Activated CD8-positive, alpha-beta T cell treated with anti-CD3 and anti-CD28 coated beads for 36 hours (primary cell): ENCODE measurements around the gene LGSN. TPM values are rescaled to one million over a fixed set of nuclear protein-coding genes. Genes with fewer than 3 reads are reported as not detected.

Source experiments
- ATAC-seq: fragments of 200-7000 bp; cut with Tn5 transposase; one replicate; pipeline ENCODE4 v1.10.0; 2021; ENCODE audit warnings: mild to moderate bottlenecking, moderate library complexity
- CTCF ChIA-PET: fragments of 350-600 bp; sonication (Branson Sonifier 250); formaldehyde crosslinking; loops from one replicate; lab custom pipeline; 2021; ENCODE audit warnings: antibody characterized with exemption; lab: Charles Lee
- POLR2A ChIA-PET: fragments of 350-600 bp; sonication (Branson Sonifier 250); formaldehyde crosslinking; loops from one replicate; lab custom pipeline; 2021; ENCODE audit warnings: antibody characterized with exemption; lab: Charles Lee
- DNase-seq: peaks from one replicate; pipeline ENCODE4 v3.0.0-alpha.2; 2020
- H3K27ac Mint-ChIP-seq: one replicate; pipeline ENCODE4 v1.8.0; 2021; ENCODE audit warnings: mild to moderate bottlenecking, mixed read lengths
- H3K27me3 Mint-ChIP-seq: one replicate; pipeline ENCODE4 v1.8.0; 2021; ENCODE audit warnings: mixed read lengths
- H3K36me3 Mint-ChIP-seq: one replicate; pipeline ENCODE4 v1.8.0; 2021; ENCODE audit warnings: low read depth, mixed read lengths
- H3K4me1 Mint-ChIP-seq: one replicate; pipeline ENCODE4 v1.8.0; 2021; ENCODE audit warnings: low read depth, mixed read lengths
- H3K4me3 Mint-ChIP-seq: one replicate; pipeline ENCODE4 v1.8.0; 2021; ENCODE audit warnings: mild to moderate bottlenecking, moderate library complexity, mixed read lengths
- H3K9me3 Mint-ChIP-seq: one replicate; pipeline ENCODE4 v1.8.0; 2021; ENCODE audit warnings: mixed read lengths
- CTCF ChIP-seq: fragments of 200-600 bp; IDR thresholded peaks from one replicate; pipeline ENCODE4 v1.8.0; 2022; ENCODE audit warnings: antibody characterized with exemption, mild to moderate bottlenecking
- intact Hi-C: fragments of 100-400 bp; cut with micrococcal nuclease; formaldehyde crosslinking; loops from one replicate; pipeline ENCODE4 v1.10.0; 2022
- total RNA-seq, 2 experiments: library from RNA; stranded (reverse); gene quantifications; one replicate each; pipeline ENCODE4 v1.2.3, GENCODE V29; 2021

Gene LGSN
- total RNA-seq, 2 experiments from 2014 or later, result not detected

- TF ChIP-seq CTCF, result no peak
- no peak overlapping the region for H3K4me3 Mint-ChIP-seq
- no peak overlapping the region for H3K27ac Mint-ChIP-seq
- intact Hi-C loops, result no loop called here
- H3K9me3 Mint-ChIP-seq, result no peaks in the 10 kb centered on the region
- POLR2A ChIA-PET, result no interaction called here
- no peaks in the 10 kb centered on the region for H3K4me1 Mint-ChIP-seq
- peaks cover 1% of the 10 kb centered on the region for H3K27me3 Mint-ChIP-seq
- DNase-seq (no peak), ATAC-seq (no peak)
- no peaks in the 10 kb centered on the region for H3K36me3 Mint-ChIP-seq
- CTCF ChIA-PET, result no interaction called here
Observed at GRCh38 chr6:63306420-63306819, 13.4 kb downstream of the LGSN start.

GRCh38 chr6:63305277-63305676 is 14.5 kb downstream of the LGSN start:
- ChIA-PET CTCF (no interaction called here), POLR2A (no interaction called here)
- Mint-ChIP-seq H3K4me1 (no peaks in the 10 kb centered on the region), H3K27ac (no peak overlapping the region), H3K4me3 (no peak overlapping the region), H3K9me3 (no peaks in the 10 kb centered on the region), H3K36me3 (no peaks in the 10 kb centered on the region), H3K27me3 (peaks cover 1% of the 10 kb centered on the region)
- intact Hi-C loops, result no loop called here
- TF ChIP-seq CTCF, result no peak
- ATAC-seq (no peak), DNase-seq (no peak)

- CTCF ChIA-PET, result no interaction called here
- peaks cover 1% of the 10 kb centered on the region for H3K27me3 Mint-ChIP-seq
- POLR2A ChIA-PET, result no interaction called here
- no peaks in the 10 kb centered on the region for H3K36me3 Mint-ChIP-seq
- no peaks in the 10 kb centered on the region for H3K9me3 Mint-ChIP-seq
- ATAC-seq (no peak), DNase-seq (no peak)
- intact Hi-C loops, result no loop called here
- no peak overlapping the region for H3K4me3 Mint-ChIP-seq
- no peak for TF ChIP-seq CTCF
- no peaks in the 10 kb centered on the region for H3K4me1 Mint-ChIP-seq
- H3K27ac Mint-ChIP-seq, result no peak overlapping the region
Observed at GRCh38 chr6:63303476-63303875, 16.3 kb downstream of the LGSN start.

- H3K27me3 Mint-ChIP-seq, result no peaks in the 10 kb centered on the region
- POLR2A ChIA-PET, result no interaction called here
- H3K27ac Mint-ChIP-seq, result no peak overlapping the region
- TF ChIP-seq CTCF, result no peak
- H3K9me3 Mint-ChIP-seq, result no peaks in the 10 kb centered on the region
- no peak for ATAC-seq
- no peaks in the 10 kb centered on the region for H3K36me3 Mint-ChIP-seq
- CTCF ChIA-PET, result no interaction called here
- no peak for DNase-seq
- intact Hi-C loops, result no loop called here
- no peaks in the 10 kb centered on the region for H3K4me1 Mint-ChIP-seq
- no peak overlapping the region for H3K4me3 Mint-ChIP-seq
Observed at GRCh38 chr6:63299667-63300066, 20.1 kb downstream of the LGSN start.

- TF ChIP-seq CTCF, result no peak
- ATAC-seq (no peak), DNase-seq (no peak)
- no peaks in the 10 kb centered on the region for H3K27me3 Mint-ChIP-seq
- H3K4me3 Mint-ChIP-seq, result no peak overlapping the region
- no peaks in the 10 kb centered on the region for H3K4me1 Mint-ChIP-seq
- H3K27ac Mint-ChIP-seq, result no peak overlapping the region
- H3K36me3 Mint-ChIP-seq, result no peaks in the 10 kb centered on the region
- POLR2A ChIA-PET, result no interaction called here
- intact Hi-C loops, result no loop called here
- no peaks in the 10 kb centered on the region for H3K9me3 Mint-ChIP-seq
- CTCF ChIA-PET, result no interaction called here
Observed at GRCh38 chr6:63295553-63296194, 24.1 kb downstream of the LGSN start.
